HL-60 (cell line): Measurements from ENCODE around the gene FAM170B.

Source experiments
- CTCF ChIP-seq: IDR thresholded peaks from one replicate; pipeline ENCODE4 v1.5.1; 2011; ENCODE audit warnings: low read length, control low read depth, inconsistent platforms; ENCODE audit not compliant: insufficient read depth
- GABPA ChIP-seq: IDR thresholded peaks from 2 replicates; pipeline ENCODE4 v1.6.1; 2012; ENCODE audit warnings: low read depth

GRCh38 chr10:49170632-49171325 lies 37.0 kb upstream of the FAM170B start:
- TF ChIP-seq CTCF = no peak
- TF ChIP-seq GABPA = no peak
